ACHN (cell line): ENCODE data around the gene TAMM41.

Source experiments
- DNase-seq: peaks from one replicate; pipeline ENCODE4 v3.0.0-alpha.2; 2015
- in situ Hi-C: cut with HindIII; loops from 2 replicates; pipeline ENCODE4 v1.10.0; 2017; ENCODE audit warnings: low sequenced_read_pairs, low pct_ligation_motif_present, low pct_unique_long_range_greater_than_20kb

TAMM41 gene

DNA sequence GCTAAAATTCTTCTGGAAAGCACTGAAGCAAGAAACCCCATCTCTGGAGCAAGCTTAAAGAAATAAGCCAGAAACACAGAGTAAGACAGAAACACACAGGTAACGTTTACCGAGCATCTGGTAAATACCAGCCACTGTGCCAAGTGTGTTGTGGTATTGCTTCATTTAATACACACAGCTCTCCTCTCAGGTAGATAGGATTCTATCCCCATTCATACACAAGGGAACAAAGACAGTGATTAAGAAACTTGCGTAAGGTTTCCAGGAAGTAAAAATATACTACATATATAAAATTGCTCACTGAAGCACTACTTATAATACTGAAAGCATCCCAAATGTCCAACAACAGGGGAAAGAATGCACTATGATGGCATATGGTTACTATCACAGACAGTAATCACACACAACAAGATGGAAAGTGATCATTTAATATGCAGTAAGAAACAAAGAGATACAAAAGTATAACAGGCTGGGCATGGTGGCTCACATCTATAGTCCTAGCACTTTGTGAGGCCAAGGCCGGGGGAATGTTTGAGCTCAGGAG, 27.5 kb downstream of the TAMM41 start:
- in situ Hi-C loops: no loop called here
- DNase-seq: no peak

DNA sequence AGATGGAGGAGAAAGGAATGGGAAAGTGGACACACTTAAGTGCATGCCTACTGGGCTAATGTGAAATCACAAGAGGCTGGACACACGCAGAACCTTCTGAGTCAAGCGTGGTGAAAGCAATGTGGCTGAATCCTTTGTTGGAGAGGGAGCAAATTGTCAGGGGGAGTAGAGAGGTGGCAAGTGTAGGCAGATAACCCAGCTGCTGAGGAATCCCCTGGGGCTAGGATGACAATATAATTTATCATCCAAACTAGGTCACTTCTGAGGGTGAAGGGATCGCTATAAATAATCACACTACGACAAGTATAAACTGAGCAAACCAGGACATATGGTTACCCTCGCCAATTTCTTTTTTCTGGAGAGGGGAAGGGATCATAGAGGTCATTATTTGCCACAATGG, 28.7 kb downstream of the TAMM41 start:
- DNase-seq: no peak
- in situ Hi-C loops: no loop called here

DNA sequence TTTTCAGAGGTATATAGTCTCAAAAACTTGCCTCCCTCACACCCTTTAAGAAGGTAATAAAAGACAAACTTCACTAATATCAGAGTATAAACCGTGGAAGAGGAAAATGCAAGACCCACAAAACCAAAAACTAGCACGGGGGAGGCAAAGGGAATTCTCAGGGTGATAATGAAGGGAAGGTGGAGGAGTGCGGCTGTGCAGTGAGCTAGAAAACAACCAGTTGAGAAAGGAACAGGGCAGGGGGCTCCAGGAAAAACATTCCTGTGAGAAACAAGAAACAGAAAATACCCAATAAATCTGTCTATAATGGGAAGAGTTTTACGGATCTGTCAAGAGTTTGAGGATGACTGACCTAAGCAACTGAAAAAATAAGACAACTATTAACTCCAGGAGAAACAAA, 31.6 kb downstream of the TAMM41 start:
- in situ Hi-C loops: no loop called here
- no peak for DNase-seq

DNA sequence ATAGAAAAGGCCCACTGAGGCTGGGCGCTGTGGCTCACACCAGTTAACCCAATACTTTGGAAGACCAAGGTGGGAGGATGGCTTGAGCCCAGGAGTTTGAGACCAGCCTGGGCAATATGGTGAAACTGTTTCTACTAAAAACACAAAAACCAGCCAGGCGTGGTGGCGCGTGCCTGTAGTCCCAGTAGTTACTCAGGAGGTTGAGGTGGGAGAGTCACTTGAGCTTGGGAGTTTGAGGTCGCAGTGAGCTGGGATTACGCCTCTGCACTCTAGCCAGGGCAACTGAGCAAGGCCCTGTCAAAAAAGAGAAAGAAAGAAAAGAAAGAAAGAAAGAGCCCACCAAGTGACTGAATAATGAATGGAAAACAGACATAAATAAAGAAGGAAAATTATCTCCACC, 32.0 kb downstream of the TAMM41 start:
- in situ Hi-C loops: no loop called here
- DNase-seq: no peak

DNA sequence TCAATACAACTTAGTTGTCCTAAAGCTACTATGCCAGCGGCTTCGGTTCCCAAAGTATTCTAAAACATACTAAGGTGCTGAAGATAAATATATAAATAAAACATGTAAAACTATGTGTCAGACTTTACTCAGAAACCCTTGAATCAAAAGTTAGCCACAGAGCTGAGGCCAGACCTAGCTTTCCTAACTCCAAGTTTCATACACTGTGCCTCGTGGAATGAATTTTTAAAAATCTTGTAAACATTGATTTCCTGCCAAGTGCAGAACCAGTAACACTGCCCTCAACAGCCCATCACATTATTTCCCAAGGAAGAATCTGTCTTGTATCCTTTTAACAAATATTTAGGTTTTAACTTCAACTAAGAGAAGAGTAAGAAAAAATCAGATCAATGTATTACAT, 36.4 kb downstream of the TAMM41 start:
- no peak for DNase-seq
- in situ Hi-C loops: no loop called here

DNA sequence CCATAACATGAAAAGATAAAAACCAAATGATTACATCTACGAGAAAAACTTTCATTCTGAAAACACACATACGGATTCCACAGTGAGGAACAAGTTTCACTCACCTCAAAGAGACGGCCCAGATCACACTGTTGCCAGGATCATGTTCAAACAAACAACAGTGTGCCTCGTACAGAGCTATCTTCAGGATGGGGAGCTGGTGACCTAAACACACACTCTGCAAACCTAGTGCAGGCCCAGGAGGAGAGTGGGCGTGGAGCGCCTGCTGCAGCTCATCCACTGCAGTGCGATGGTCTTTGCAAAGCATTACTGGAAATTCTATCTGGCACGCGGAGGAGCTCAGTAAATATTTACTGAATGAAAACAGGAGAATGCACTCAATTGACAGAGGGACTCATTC, 38.5 kb downstream of the TAMM41 start:
- in situ Hi-C loops: no loop called here

DNA sequence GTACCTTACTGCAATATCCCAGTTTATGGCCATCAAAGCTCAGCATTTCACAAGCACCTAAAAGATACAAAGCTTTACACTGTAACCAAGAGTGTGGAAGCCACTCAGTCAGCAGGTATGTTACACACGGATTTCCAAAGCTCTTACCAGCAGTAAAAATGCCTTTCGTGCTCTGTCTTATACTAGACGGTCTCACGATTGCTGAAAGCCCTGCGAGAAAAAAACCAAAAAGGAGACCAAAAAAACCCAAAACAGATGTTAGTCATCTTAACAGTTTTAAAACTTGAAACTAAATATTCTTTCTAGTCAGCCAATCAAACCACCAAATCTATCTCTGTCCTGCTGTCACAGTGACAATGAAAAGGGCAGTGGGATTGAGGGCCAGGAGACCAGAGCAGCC, 39.0 kb downstream of the TAMM41 start:
- no peak for DNase-seq
- in situ Hi-C loops: no loop called here

More for the DNA sequence above, 38.5 kb downstream of the TAMM41 start:
- DNase-seq: no peak

DNA sequence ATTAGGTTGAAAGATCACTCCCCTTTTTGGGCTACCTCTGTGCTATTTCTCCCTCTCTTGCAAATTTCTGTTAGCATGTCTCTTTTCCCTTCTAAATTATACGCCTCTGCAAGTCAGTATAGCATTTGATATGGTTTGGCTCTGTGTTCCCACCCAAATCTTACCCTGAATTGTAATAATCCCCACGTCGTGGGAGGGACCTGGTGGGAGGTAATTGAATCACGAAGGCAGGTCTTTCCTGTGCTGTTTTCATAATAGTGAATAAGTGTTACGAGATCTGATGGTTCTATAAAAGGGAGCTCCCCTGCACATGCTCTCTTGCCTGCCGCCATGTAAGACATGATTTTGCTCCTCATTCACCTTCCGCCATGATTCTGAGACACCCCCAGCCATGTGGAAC, 41.0 kb downstream of the TAMM41 start:
- in situ Hi-C loops: no loop called here
- DNase-seq: no peak

DNA sequence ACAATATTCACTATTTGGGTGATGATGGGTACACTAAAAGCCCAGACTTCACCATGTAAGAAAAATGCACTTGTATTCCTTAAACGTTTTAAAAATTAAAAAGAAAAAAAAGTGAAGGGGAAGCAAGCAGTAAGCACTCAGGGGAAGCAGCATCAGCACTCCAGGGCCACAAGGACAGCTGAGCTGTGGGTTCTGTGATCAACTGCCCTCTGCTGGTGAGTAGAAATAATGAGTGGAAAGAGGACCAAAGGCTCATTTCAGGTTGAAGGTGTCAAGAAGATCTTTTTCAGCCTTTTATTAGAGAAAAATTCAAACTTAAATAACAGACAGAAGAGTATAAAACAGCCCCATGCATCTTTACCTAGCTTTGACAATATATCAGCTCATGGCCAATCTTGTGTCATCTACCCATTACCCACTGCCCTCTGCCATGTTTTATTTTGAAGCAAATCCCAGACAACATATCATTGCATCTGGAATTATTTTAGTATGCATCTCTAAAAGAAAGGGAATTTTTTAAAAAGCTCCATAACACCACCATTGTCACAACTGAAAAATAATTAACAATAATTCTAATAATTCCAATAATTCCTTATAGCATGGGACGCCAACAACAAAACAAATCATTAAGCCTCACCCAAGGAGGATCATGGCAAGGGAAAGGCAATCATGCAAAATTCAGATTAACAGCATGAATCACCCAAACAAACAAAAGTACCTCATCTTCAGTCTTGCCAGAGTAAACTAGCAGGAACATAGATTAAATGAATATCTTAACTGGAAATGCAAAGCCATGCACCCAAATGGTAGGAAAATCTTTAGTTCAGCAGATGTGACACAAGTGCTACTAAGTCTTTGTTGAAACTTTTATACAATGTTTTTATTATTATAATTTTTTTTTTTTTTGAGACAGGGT, 42.5 kb downstream of the TAMM41 start:
- peak; percentile 50 for DNase-seq
- in situ Hi-C loops: no loop called here

DNA sequence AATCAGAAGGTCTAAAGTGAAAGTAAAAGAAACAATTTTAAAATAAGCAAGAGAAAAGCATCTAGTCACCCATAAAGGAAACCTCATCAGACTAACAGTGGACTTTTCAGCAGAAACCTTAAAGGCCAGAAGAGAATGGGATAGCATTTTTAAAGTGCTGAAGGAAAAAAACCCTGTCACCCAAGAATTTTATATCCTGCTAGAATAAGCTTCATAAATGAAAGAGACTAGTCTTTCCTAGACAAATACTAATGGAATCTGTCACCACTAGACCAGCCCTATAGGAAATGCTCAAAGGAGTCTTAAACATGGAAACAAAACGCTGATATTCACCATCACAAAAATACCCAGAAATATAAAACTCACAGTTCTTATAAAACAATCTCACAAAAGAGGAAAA, 46.9 kb downstream of the TAMM41 start:
- DNase-seq: no peak

DNA sequence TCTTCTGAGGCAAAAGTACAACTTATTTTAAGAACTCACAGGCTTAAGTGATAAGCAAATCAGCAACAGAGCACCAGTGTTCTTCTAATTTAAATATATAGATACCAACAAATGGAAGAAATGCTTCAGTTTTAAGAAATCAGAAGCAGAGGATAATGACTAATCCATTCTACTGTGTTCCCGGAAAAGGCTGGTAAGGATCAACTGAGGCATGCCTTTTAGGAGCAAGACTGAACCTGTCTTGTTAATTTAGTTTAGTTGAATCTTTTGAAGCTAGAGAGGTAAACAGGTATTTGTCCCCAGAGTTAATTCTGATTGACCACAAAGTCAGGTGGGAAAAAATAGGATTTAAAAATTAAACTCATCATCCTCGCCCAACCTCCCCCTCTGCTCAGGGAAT, 51.8 kb downstream of the TAMM41 start:
- in situ Hi-C loops: no loop called here
- DNase-seq: no peak

More for the DNA sequence above, 46.9 kb downstream of the TAMM41 start:
- in situ Hi-C loops: no loop called here

DNA sequence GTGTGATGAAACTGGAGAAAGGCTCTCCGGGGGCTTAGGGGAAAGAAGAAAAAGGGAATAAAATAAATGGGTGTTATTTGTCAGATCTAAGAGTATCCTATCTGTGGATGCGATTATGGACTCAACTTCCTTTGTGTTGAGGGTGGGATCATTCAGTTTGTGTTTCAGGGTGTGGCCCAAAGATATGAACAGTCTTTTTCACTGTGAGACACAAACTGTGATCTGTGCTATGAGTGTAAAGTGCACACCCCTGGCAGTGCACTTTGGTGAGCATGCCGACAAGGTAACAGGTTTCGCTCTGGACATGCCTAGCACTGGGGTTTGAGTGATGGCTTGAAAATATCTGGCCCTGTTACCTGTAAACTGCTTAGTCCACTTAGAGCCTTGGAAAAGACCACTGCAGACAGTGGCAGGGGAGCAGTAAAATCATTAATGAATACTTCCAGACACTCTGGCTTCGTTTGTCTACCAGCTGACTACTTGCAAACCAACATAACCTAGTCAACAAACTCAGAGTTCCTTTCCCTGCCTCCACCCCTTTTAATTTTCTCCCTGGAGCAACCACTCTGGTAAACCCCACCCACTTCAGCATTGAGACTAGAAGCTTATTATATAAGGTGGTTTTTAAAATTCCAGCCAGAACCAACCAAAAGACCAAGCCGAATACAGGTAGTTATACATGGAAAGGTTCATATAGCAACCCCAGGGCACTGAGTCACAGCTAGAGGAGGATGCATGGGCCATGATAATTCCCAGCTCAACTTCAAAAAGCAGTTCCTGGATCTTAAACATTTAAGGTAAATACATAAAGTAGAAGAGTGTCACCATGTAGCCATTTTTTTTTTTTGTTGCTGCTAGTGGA, 55.1 kb downstream of the TAMM41 start:
- DNase-seq: no peak
- in situ Hi-C loops: no loop called here

- in situ Hi-C loops: no loop called here
- DNase-seq: no peak
Measured at GRCh38 chr3:11789412-11789811, 57.3 kb downstream of the TAMM41 start.

- DNase-seq: no peak
- in situ Hi-C loops: no loop called here
Measured at GRCh38 chr3:11784971-11785377, 61.7 kb downstream of the TAMM41 start.

DNA sequence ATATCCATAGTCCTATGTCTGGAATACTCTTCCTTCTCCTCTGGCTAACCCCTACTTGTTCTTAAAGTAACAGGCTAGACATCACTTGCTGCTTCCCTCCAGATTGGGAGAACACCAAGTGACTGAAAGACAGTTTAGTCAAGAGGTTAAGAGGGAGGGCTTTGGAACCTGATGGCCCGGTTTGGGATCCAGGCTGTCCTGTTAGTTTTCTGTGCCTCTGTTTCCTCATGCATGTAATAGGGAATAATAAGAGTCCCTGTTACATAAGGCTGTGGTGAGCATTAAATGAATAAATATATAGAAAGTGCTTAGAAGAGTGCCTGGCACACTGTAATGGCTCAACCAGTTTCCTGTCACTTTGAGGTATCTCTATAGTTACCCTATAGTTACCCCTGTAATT, 66.3 kb downstream of the TAMM41 start:
- in situ Hi-C loops: no loop called here

DNA sequence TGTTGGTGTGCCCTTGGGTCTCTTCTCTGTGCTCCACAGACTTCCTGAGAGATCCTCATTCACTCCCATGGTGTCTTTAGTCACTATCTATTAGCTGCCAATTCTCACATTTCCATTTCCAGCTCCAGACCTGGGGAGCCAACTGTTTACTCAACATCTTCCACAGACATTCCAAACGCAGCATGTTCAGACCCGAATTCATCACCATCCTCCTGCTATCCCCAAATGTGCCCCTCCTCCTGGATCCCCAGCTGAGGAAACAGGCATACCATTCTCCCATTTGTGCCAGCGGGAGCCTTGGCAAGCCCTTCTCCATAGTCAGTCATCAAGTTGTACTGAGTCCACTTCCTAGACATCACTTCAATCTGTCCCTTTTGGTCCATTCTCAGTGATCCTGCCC, 67.1 kb downstream of the TAMM41 start:
- in situ Hi-C loops: no loop called here
- DNase-seq: no peak

More for the DNA sequence above, 66.3 kb downstream of the TAMM41 start:
- no peak for DNase-seq

- in situ Hi-C loops: no loop called here
- no peak for DNase-seq
Measured at GRCh38 chr3:11778248-11778647, 68.4 kb downstream of the TAMM41 start.

GRCh38 chr3:11776346-11776745, 70.3 kb downstream of the TAMM41 start:
- in situ Hi-C loops: no loop called here
- no peak for DNase-seq

GRCh38 chr3:11775493-11775892, 71.2 kb downstream of the TAMM41 start:
- DNase-seq: no peak
- in situ Hi-C loops: no loop called here
